LoVo (cell line): ENCODE results near the gene SLC1A6.
"Not testable (repeated sequence)": the region's sequence is repeated elsewhere in the genome, so short reads cannot be mapped to it uniquely, and the experiment has no call there.

Source experiments
- DNase-seq: peaks from one replicate; pipeline ENCODE4 v3.0.0-alpha.2; 2016; ENCODE audit warnings: low spot score

SLC1A6 gene

GRCh38 chr19:14979476-14980255 lies at the start of gene SLC1A6:
Gene SLC1A6 (minus strand): TSS chr19:14979864. CDS start chr19:14972910, 6,954 bp downstream.
- no peak for DNase-seq

GRCh38 chr19:15028490-15028889 lies 48.8 kb upstream of the SLC1A6 start:
- DNase-seq, result no peak

- no peak for DNase-seq
These were observed 45.6 kb upstream of the SLC1A6 start for GRCh38 chr19:15025217-15025616.

GRCh38 chr19:15022752-15023151 lies 43.1 kb upstream of the SLC1A6 start:
- no peak for DNase-seq

DNA sequence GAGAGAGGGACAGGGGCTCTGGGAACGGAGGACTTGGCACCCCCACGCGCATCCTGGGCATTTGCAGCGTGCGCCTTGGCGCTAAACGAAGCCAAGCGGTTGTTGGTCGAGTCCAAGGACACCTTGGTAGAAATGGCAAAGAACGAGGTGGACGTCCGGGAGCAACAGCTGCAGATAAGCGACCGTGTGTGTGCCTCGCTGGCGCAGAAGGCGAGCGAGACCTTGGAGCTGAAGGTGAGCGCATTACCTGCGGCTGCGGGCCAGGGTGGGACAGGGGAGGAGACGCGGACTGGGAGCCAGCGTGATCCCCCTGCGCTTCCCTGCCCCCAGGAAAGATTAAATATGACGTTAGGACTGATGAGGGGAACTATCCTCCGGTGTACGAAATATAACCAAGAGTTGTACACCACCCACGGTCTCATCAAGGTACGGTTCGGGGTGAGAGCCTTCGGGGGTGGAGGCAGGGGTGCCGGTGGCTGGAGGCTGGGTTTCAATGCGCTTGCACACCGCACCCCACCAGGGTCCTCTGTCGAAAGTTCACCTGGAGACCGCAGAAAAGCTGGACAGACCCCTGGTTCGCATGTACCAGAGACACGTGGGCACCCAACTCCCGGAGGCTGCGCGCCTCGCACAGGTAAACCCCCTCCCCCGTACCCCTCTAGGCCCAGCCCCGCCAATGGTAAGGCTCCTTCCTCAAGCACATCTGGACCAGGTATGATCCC lies 41.8 kb upstream of the SLC1A6 start:
- no peak for DNase-seq

DNA sequence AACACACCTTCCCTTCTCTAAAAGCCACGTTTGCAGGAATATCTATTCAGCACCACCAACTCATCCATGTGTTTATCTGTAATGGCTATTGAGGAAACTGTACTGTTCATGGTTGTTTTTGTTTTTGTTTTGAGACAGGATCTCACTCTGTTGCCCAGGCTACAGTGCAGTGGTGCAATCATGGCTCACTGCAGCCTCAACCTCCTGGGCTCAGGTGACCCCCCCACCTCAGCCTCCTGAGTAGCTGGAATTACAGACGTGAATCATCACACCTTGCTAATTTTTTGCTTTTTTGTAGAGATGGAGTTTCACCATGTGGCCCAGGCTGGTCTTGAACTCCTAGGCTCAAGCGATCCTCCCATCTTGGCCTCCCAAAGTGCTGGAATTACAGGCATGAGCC lies 39.2 kb upstream of the SLC1A6 start:
- not testable (repeated sequence) for DNase-seq

GRCh38 chr19:15015946-15016542 lies 36.4 kb upstream of the SLC1A6 start:
- DNase-seq, result peak; percentile 41

DNA sequence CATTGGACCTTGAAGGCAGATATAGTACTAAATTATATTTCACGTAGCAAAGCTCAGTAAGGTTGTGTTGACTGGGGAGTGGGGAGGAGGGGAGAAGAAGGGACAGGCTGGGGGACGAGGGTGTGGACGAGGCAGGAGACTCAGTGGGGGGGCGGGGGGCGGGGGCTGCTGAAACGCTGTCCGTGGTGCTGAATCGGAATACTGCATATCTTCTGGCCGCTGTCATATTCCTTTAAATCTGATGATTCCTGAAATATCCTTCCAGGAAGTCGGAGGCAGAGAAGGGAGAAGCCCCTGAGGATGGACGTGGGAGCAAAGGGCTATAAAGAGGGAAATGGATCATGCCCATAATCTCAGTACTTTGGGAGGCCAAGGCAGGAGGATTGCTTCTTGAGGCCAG lies 34.9 kb upstream of the SLC1A6 start:
- DNase-seq, result no peak

GRCh38 chr19:15010501-15011300 lies 31.0 kb upstream of the SLC1A6 start:
- no peak for DNase-seq

GRCh38 chr19:15008308-15008707 lies 28.6 kb upstream of the SLC1A6 start:
- no peak for DNase-seq

GRCh38 chr19:14997981-14998380 lies 18.3 kb upstream of the SLC1A6 start:
- DNase-seq, result no peak

DNA sequence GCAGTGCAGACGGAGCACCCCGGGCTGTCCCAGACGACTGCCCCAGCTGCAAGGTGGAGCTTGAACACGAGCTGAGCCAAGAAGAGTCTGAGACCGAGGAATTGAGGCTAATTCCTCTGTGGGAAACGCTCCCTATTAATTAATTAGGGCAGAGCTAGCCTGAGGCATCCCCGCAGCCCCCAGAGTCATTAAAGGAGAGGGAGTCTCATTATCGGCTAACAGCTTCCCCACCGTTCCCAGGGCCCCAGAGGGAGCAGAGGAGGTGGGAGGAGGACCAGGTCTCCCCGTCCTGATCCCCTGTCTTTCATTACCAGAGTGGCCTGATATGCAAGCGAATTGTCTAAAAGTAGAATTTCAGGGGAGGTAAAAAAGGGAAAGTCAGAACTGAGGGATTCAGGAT lies 13.1 kb upstream of the SLC1A6 start:
- no peak for DNase-seq

DNA sequence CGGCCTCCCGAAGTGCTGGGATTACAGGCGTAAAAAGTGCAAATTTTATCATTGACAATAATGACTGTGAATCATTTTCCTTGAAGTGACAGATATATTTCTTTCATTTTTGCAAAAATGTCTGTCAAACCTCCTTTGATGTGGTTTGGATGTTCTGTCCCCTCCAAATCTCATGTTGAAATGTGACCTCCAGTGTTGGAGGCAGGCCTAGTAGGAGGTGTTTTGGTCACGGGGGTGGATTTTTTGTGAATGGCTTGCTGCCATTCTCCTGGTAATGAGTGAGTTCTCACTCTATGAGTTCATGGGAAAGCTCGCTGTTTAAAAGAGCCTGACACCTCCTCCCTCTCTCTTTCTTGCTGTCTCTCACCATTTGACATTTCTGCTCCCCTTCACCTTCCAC lies 5.5 kb upstream of the SLC1A6 start:
- DNase-seq, result no peak

DNA sequence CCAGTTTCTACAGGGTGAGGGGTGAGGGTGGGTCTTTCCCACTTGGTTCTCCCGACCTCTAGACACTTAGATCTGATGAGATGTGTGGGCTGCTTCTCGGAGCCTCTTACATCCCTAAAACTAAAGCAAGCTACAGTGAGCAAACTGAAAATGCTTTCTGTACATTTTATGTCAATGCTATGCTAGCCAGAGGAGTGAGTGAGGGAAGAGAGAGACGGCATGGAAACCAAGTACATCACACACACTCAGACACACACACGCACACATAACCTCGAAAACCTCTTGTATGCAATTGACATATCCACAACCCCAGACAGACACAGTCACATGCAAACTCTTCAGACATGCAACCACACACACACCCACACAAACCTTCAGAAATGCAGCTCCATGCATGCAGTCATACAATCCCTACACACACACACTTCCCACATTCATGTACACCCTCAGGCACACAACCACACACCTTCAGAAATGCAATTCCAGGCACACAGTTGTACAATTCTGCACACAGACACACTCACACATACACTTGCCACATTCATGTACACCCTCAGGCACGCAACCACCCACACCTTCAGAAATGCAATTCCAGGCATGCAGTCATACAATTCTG lies 1.4 kb downstream of the SLC1A6 start:
- DNase-seq, result no peak

DNA sequence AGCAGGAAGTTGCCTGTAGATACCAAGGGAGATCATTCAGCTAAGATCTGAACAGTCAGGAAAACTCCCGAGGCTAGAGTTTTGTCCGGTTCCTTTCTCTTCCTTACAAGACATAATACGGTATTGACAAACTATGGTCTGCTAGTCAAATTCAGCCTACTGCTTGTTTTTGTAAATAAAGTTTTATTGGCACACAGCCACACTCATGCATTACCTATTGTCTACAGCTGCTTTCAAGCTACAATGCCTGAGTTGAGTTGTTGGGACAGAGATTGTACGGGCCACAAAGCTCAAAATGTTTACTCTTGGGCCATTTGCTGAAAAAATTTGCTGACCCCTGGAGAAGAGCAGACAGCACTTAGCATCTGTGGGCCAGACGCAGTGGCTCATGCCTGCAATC lies 2.5 kb downstream of the SLC1A6 start:
- no peak for DNase-seq

GRCh38 chr19:14974488-14974887 lies 5.2 kb downstream of the SLC1A6 start:
- DNase-seq, result no peak

GRCh38 chr19:14972676-14973075 lies 7.0 kb downstream of the SLC1A6 start:
- DNase-seq, result no peak

DNA sequence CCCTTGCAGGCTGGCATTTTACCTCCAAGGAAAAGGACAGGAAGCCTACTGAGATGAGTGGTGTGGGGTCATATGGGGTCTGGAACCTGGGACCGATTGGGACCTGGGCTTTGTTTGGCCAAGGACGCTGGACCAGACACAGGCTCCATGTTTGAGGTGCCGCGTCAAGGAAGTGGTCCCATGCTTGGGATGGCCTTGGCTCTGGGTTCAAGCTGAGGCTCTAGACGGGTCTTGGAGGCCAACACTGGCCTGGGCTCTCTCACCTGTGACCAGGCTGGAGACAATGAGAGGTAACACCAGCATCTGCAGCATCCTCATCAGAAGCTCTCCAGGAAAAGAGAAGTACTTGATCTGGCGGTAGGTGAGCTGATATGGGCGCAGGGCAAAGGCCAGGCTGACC lies 8.2 kb downstream of the SLC1A6 start:
- DNase-seq, result no peak

DNA sequence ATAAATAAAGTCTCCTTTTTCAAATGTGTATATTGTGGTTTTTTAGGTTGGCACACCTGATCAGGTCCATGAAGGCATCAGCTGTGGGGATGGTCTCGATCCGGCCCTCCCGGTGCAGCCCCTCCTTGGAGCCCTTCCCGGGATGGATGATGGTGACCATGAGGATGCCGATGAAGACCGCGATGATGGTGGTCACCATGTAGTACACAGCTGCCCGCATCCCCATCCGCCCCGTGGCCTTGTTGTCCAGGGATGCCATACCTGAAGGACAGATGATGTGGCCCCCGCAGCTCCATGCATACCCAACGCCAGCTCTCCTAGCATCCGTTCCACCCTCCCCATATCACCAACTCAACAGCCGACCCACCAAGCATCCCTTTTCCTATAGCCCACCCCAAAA lies 11.4 kb downstream of the SLC1A6 start:
- no peak for DNase-seq

DNA sequence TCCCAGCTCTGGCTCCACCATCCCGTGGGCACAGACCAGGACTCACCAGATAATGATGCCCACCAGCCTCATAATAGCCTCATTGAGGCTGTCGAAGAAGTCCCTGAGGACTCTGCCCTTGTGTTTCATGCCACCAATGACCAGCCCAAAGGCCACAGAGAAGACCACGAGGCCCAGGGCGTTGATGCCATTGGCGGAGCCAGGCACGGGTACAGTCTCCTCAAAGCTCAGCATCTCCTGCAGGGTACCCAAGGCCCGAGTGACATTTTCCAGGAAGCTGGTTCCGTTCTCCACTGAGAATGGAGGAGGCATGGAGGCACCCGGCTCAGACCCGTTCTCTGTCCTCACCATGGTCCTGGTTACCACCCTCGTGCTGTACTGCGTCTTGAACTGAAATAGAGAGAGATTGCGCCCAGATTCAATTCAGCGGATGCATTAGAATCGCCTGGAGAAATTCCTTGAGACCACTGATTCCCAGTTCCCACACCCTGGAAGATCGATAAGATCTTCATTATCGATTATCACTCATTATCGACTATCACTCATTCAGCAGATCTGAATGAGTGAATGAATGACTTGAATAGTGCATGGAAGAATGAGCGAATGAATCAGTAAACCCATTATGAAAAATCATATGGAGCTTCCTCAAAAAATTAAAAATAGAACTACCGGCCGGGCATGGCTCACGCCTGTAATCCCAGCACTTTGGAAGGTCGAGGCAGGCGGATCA lies 17.5 kb downstream of the SLC1A6 start:
- DNase-seq, result no peak

DNA sequence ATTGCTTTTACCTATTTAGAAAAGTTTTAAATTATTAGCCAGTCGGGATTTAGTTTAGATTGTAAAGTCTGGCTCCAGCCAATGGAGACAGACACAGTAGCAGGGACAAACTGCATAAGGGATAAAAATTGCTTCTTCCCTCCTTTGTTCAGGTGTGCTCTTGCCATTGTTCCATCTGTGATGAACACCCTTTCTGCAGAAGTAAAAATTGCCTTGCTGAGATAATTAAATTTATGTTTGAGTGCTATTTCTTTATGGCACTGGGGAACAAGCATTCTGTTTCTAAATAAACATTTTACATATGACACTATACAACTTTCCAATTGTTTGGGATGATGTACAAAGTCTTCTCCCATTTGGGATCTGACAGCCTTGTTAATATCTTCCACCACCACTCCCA lies 20.4 kb downstream of the SLC1A6 start:
- no peak for DNase-seq
